NB4 (cell line): ENCODE measurements around the gene TMEM9.

Source experiments
- POLR2A ChIP-seq: IDR thresholded peaks from 2 replicates; pipeline ENCODE4 v1.6.1; 2011; ENCODE audit warnings: mild to moderate bottlenecking; ENCODE audit not compliant: insufficient read length; ENCODE audit errors: extremely low read depth
- TF ChIP-seq, protein P1 (sequence below): IDR thresholded peaks from one replicate; pipeline ENCODE4 v1.5.1; 2012; ENCODE audit warnings: low read depth, low read length
- TF ChIP-seq, protein P2 (sequence below): IDR thresholded peaks from 2 replicates; pipeline ENCODE4 v1.6.1; 2011; ENCODE audit warnings: low read depth, low read length

DNA sequence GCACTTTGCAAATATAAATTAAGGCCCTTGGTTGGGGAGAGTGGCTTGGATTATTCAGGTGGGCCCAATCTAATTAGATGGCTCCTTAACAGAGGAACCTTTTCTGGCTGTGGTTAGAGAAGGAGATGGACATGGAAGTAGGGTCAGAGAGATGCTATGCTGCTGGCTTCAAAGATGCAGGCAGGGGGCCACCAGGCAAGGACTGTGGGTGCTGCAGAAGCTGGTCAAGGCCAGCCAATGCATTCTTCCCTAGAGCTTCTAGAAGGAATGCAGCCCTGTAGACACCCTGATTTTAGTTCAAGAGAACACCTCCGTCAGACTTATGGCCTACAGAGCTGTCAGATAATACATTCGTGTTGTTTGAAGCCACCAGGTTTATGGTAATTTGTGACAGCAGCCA lies 3.7 kb upstream of the TMEM9 start:
- TF ChIP-seq, protein P1, sequence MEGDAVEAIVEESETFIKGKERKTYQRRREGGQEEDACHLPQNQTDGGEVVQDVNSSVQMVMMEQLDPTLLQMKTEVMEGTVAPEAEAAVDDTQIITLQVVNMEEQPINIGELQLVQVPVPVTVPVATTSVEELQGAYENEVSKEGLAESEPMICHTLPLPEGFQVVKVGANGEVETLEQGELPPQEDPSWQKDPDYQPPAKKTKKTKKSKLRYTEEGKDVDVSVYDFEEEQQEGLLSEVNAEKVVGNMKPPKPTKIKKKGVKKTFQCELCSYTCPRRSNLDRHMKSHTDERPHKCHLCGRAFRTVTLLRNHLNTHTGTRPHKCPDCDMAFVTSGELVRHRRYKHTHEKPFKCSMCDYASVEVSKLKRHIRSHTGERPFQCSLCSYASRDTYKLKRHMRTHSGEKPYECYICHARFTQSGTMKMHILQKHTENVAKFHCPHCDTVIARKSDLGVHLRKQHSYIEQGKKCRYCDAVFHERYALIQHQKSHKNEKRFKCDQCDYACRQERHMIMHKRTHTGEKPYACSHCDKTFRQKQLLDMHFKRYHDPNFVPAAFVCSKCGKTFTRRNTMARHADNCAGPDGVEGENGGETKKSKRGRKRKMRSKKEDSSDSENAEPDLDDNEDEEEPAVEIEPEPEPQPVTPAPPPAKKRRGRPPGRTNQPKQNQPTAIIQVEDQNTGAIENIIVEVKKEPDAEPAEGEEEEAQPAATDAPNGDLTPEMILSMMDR, result no peak
- no peak for TF ChIP-seq POLR2A
- TF ChIP-seq, protein P2, sequence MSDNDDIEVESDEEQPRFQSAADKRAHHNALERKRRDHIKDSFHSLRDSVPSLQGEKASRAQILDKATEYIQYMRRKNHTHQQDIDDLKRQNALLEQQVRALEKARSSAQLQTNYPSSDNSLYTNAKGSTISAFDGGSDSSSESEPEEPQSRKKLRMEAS, result no peak
